Esophagus squamous epithelium (tissue), 4 donors: ENCODE measurements around the gene ZEB1.

Experiments
- CTCF ChIP-seq, 6 experiments: fragments of 450-650 bp in 4 of 6; fragments of 200-600 bp in 2 of 6; sonication (generic) in 2 of 6; IDR thresholded peaks; one replicate each; pipeline ENCODE4 v1.5.1; 2016 to 2019; ENCODE audit warnings: antibody characterized with exemption in 6 of 6, mild to moderate bottlenecking in 4 of 6, moderate library complexity in 4 of 6
- POLR2A ChIP-seq, 4 donors: fragments of 450-650 bp; IDR thresholded peaks; one replicate each; pipeline ENCODE4 v1.6.1; 2017; ENCODE audit warnings: antibody characterized with exemption in 4 of 4, mild to moderate bottlenecking in 4 of 4, moderate library complexity in 3 of 4

- TF ChIP-seq CTCF (IDR thresholded peaks at IDR 0.05) (no peak), POLR2A (IDR thresholded peaks at IDR 0.05) (no peak)
Measured at GRCh38 chr10:31315453-31315852, 3.6 kb upstream of the ZEB1 start.
